Body of pancreas (tissue), 4 donors: ENCODE measurements around the gene ABCC8.

ENCODE experiments used
- POLR2A ChIP-seq, 3 donors: fragments of 450-650 bp; IDR thresholded peaks; one replicate each; pipeline ENCODE4 v1.6.1; 2016; ENCODE audit warnings: antibody characterized with exemption in 3 of 3, mild to moderate bottlenecking in 2 of 3
- TF ChIP-seq, protein P1 (sequence below), 7 experiments: fragments of 450-650 bp in 4 of 7; fragments of 200-600 bp in 3 of 7; sonication (generic) in 3 of 7; IDR thresholded peaks; one replicate each; pipeline ENCODE4 v1.5.1; 2016 to 2019; ENCODE audit warnings: antibody characterized with exemption in 7 of 7

DNA sequence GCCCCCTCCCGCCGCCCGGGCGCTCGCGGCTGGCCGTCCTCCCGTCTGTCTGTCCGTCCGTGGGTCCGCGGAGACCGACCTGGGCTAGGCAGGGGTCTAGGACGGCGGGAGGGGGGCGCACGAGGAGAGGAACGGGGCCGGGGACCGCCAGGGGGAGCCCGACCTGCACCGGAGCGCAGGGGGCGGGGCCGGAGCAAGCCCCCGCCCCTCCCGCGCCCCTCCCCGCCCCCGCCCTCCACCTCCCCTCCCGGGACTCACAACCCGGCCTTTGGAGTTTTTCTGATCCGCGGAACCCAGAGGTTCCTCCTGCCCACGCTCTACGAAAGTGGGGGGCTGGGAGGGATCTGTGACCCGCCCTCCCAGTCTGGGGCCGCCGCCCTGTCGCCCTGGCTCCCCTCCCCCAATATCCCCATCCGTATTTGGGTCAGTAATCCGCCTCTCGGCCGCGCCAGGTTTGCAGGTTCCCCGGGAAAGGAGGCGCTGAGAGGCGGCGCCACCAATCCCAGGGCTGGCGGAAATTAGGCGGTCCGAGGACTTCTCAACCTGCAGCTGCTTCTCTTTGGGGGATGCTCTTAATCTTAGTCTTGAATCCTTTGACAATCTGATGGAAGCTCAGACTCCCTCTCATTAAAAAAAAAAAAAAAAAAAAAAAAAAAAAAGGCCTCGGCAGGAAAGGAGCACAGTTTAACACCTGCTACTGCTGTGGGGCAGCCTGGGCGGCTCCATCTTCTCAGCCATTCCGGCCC, 87.3 kb downstream of the ABCC8 start:
- TF ChIP-seq, protein P1, sequence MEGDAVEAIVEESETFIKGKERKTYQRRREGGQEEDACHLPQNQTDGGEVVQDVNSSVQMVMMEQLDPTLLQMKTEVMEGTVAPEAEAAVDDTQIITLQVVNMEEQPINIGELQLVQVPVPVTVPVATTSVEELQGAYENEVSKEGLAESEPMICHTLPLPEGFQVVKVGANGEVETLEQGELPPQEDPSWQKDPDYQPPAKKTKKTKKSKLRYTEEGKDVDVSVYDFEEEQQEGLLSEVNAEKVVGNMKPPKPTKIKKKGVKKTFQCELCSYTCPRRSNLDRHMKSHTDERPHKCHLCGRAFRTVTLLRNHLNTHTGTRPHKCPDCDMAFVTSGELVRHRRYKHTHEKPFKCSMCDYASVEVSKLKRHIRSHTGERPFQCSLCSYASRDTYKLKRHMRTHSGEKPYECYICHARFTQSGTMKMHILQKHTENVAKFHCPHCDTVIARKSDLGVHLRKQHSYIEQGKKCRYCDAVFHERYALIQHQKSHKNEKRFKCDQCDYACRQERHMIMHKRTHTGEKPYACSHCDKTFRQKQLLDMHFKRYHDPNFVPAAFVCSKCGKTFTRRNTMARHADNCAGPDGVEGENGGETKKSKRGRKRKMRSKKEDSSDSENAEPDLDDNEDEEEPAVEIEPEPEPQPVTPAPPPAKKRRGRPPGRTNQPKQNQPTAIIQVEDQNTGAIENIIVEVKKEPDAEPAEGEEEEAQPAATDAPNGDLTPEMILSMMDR (IDR thresholded peaks at IDR 0.05), result peak; percentile 57 to 95 (median 76)
- peak in 2 of 3 donors; percentile 11 to 28 for TF ChIP-seq POLR2A (IDR thresholded peaks at IDR 0.05)
